CD14-positive monocyte (primary cell): ENCODE data around the gene C1QTNF1. TPM values are rescaled to one million over a fixed set of nuclear protein-coding genes. Genes with fewer than 3 reads are reported as not detected.
"Not testable (repeated sequence)": the region's sequence is repeated elsewhere in the genome, so short reads cannot be mapped to it uniquely, and the experiment has no call there.

Experiments
- DNase-seq, 3 donors: peaks; one replicate each; pipeline ENCODE4 v3.0.0-alpha.2; 2011 to 2022
- H2AFZ ChIP-seq: 2 replicates; pipeline ENCODE4 v1.6.0; 2012; ENCODE audit warnings: mild to moderate bottlenecking, low read depth, low read length, inconsistent platforms; ENCODE audit not compliant: insufficient read depth, poor library complexity, severe bottlenecking
- H3K27ac ChIP-seq, 2 donors: 1 replicate in 1 of 2; 2 replicates in 1 of 2; pipeline ENCODE4 v1.5.1; 2012 to 2013; ENCODE audit warnings: low read length in 2 of 2, control low read depth in 1 of 2, inconsistent platforms in 1 of 2, low read depth in 1 of 2, mild to moderate bottlenecking in 1 of 2
- H3K27me3 ChIP-seq, 2 donors: one replicate each; pipeline versions ENCODE4 v1.6.0 to v1.6.1; 2011 to 2013; ENCODE audit warnings: low read length in 2 of 2; ENCODE audit not compliant: control insufficient read depth in 2 of 2, insufficient read depth in 2 of 2
- H3K36me3 ChIP-seq, 2 donors: replicated peaks in 1 of 2; 1 replicate in 1 of 2; 2 replicates in 1 of 2; pipeline versions ENCODE4 v1.5.1 to v1.6.1; 2012 to 2013; ENCODE audit warnings: low read length in 2 of 2, control low read depth in 1 of 2, inconsistent platforms in 1 of 2, mild to moderate bottlenecking in 1 of 2; ENCODE audit not compliant: insufficient read depth in 2 of 2, control insufficient read depth in 1 of 2
- H3K4me1 ChIP-seq, 2 donors: 1 replicate in 1 of 2; 2 replicates in 1 of 2; pipeline versions ENCODE4 v1.5.1 to v1.6.1; 2012 to 2013; ENCODE audit warnings: low read length in 2 of 2, control low read depth in 1 of 2, inconsistent platforms in 1 of 2, mild to moderate bottlenecking in 1 of 2, moderate library complexity in 1 of 2; ENCODE audit not compliant: insufficient read depth in 2 of 2, control insufficient read depth in 1 of 2
- H3K4me2 ChIP-seq: replicated peaks from 2 replicates; pipeline ENCODE3; 2012; ENCODE audit warnings: low read length, moderate library complexity, mild to moderate bottlenecking; ENCODE audit not compliant: poor library complexity, severe bottlenecking; ENCODE audit errors: extremely low read depth
- H3K4me3 ChIP-seq, 3 experiments: fragments of 200-600 bp in 1 of 3; sonication (generic) in 1 of 3; replicated peaks in 1 of 3; 1 replicate in 2 of 3; 2 replicates in 1 of 3; pipeline ENCODE4 v1.5.1; 2011 to 2013; ENCODE audit warnings: low read length in 3 of 3, mild to moderate bottlenecking in 3 of 3, control low read depth in 2 of 3, low read depth in 2 of 3, inconsistent platforms in 1 of 3, moderate library complexity in 1 of 3
- H3K79me2 ChIP-seq: 2 replicates; pipeline ENCODE4 v1.6.0; 2012; ENCODE audit warnings: mild to moderate bottlenecking, control low read depth, inconsistent platforms, low read length, moderate library complexity; ENCODE audit not compliant: insufficient read depth
- H3K9ac ChIP-seq: 2 replicates; pipeline ENCODE4 v1.6.0; 2017; ENCODE audit warnings: low read length, mild to moderate bottlenecking; ENCODE audit not compliant: insufficient read depth, poor library complexity, severe bottlenecking
- H3K9me3 ChIP-seq, 2 donors: replicated peaks in 1 of 2; 1 replicate in 1 of 2; 2 replicates in 1 of 2; pipeline versions ENCODE4 v1.5.1 to v1.6.1; 2012 to 2013; ENCODE audit warnings: low read length in 2 of 2, control low read depth in 1 of 2; ENCODE audit not compliant: control insufficient read depth in 1 of 2, insufficient read depth in 1 of 2
- H4K20me1 ChIP-seq: 2 replicates; pipeline ENCODE4 v1.6.0; 2012; ENCODE audit warnings: mild to moderate bottlenecking, low read length, control low read depth, moderate library complexity; ENCODE audit not compliant: insufficient read depth
- H3K27ac Mint-ChIP-seq, 7 donors: one replicate each; pipeline ENCODE4 v1.8.0; 2020; ENCODE audit warnings: mild to moderate bottlenecking in 7 of 7, mixed read lengths in 7 of 7, moderate library complexity in 6 of 7, inconsistent platforms in 2 of 7
- H3K27me3 Mint-ChIP-seq, 3 donors: one replicate each; pipeline ENCODE4 v1.8.0; 2021 to 2022; ENCODE audit warnings: low read depth in 3 of 3, mild to moderate bottlenecking in 3 of 3, mixed read lengths in 3 of 3, moderate library complexity in 3 of 3, inconsistent platforms in 1 of 3
- H3K36me3 Mint-ChIP-seq, 2 donors: one replicate each; pipeline ENCODE4 v1.8.0; 2020; ENCODE audit warnings: mixed read lengths in 2 of 2, inconsistent platforms in 1 of 2, mild to moderate bottlenecking in 1 of 2
- H3K4me1 Mint-ChIP-seq: one replicate; pipeline ENCODE4 v1.8.0; 2020; ENCODE audit warnings: mild to moderate bottlenecking, mixed read lengths
- H3K4me3 Mint-ChIP-seq, 2 donors: one replicate each; pipeline ENCODE4 v1.8.0; 2020; ENCODE audit warnings: mild to moderate bottlenecking in 2 of 2, mixed read lengths in 2 of 2, moderate library complexity in 1 of 2
- H3K9me3 Mint-ChIP-seq, 7 donors: one replicate each; pipeline ENCODE4 v1.8.0; 2020 to 2022; ENCODE audit warnings: mixed read lengths in 7 of 7, mild to moderate bottlenecking in 6 of 7, moderate library complexity in 6 of 7, inconsistent platforms in 2 of 7
- WGBS: methylation state at CpG from one replicate; pipeline ENCODE4 v1.1.5; 2013; ENCODE audit warnings: missing lambda C conversion rate; ENCODE audit not compliant: insufficient coverage; 5-methylcytosine and 5-hydroxymethylcytosine counted together
- intact Hi-C, 2 donors: fragments of 100-400 bp; cut with micrococcal nuclease; formaldehyde crosslinking; loops; one replicate each; pipeline versions ENCODE4 v1.15.0 to v1.15.1; 2023
- polyA plus RNA-seq, 3 donors: library from polyadenylated mRNA; depleted of rRNA in 1 of 3; unstranded in 2 of 3; stranded (reverse) in 1 of 3; fragments of 300-500 nt in 2 of 3; fragments of >200 nt in 1 of 3; fragmentation: Illumina TruSeq in 2 of 3; gene quantifications; 1 replicate in 2 of 3; 2 replicates in 1 of 3; pipeline ENCODE4 v1.2.3, GENCODE V29; 2012 to 2021
- TF ChIP-seq, protein P1 (sequence below): fragments of 200-600 bp; IDR thresholded peaks from one replicate; pipeline ENCODE4 v1.8.0; 2022; ENCODE audit warnings: antibody characterized with exemption, mild to moderate bottlenecking

The C1QTNF1 gene
- polyA plus RNA-seq, 3 donors = not detected

DNA sequence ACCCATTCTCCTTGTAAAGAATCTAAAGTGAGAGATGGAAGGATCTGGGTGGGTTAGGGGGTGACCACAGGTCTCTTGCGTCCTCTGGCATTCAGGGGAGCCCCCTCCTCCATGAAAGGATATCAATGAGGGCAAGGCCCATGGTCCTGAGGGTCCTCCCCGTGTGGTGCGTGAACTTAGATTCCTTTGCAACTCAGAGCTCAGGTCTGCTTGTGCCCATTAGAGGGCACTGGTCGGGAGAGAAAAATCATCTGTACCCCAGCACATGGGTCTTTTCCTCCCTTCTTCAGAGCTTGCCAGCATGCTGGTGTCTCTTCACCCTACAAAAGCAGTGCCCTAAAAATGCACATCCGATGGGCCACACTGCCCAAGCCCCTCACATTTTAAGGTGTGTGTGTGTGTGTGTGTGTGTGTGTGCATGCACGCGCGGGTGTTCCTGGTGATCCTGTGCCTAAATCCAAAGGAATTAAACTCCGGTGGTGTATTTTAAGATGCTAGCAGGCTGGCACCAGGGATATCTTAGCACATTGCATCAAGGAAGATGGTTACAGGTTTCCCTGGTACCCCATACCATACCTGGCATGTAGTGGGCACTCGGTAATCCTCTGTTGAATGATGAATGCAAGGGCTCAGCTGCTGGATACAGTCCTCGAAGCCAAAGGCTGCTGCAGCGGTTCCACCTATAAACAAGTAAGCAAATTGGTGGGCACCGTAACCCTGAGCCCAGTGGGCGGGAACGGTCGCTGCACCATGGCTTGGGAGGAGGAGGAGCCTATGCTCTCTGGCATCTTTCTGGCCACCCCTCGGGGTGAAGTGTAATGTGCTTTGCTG lies 4.7 kb downstream of the C1QTNF1 start:
- H3K27me3 ChIP-seq = peaks cover 16 to 62% of the 10 kb centered on the region in 2 donors
- H3K4me3 ChIP-seq = no peak overlapping the region
- Mint-ChIP-seq H3K4me1 (peaks cover 9% of the 10 kb centered on the region), H3K36me3 (peaks cover 0 to 3% of the 10 kb centered on the region in 2 donors), H3K27me3 (peaks cover 71 to 94% (median 75%) of the 10 kb centered on the region in 3 donors), H3K4me3 (peak overlapping the region in 1 of 2 donors; percentile 39), H3K27ac (peak overlapping the region in 1 of 7 donors; percentile 40), H3K9me3 (peaks cover 0 to 14% (median 3%) of the 10 kb centered on the region in 7 donors)
- H4K20me1 ChIP-seq = no peaks in the 10 kb centered on the region
- peaks cover 0 to 2% of the 10 kb centered on the region in 2 donors for H3K9me3 ChIP-seq
- TF ChIP-seq, protein P1, sequence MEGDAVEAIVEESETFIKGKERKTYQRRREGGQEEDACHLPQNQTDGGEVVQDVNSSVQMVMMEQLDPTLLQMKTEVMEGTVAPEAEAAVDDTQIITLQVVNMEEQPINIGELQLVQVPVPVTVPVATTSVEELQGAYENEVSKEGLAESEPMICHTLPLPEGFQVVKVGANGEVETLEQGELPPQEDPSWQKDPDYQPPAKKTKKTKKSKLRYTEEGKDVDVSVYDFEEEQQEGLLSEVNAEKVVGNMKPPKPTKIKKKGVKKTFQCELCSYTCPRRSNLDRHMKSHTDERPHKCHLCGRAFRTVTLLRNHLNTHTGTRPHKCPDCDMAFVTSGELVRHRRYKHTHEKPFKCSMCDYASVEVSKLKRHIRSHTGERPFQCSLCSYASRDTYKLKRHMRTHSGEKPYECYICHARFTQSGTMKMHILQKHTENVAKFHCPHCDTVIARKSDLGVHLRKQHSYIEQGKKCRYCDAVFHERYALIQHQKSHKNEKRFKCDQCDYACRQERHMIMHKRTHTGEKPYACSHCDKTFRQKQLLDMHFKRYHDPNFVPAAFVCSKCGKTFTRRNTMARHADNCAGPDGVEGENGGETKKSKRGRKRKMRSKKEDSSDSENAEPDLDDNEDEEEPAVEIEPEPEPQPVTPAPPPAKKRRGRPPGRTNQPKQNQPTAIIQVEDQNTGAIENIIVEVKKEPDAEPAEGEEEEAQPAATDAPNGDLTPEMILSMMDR = no peak
- H3K4me2 ChIP-seq = no peak overlapping the region
- no peak for DNase-seq
- H3K27ac ChIP-seq = no peak overlapping the region
- 69% methylated on average over 10 of the region's 17 CpGs for WGBS
- H3K9ac ChIP-seq = no peak overlapping the region
- peaks cover 9% of the 10 kb centered on the region in 2 donors for H3K4me1 ChIP-seq
- intact Hi-C loops = no loop called here
- no peaks in the 10 kb centered on the region for H3K36me3 ChIP-seq
- H2AFZ ChIP-seq = no peak overlapping the region
- H3K79me2 ChIP-seq = no peaks in the 10 kb centered on the region

DNA sequence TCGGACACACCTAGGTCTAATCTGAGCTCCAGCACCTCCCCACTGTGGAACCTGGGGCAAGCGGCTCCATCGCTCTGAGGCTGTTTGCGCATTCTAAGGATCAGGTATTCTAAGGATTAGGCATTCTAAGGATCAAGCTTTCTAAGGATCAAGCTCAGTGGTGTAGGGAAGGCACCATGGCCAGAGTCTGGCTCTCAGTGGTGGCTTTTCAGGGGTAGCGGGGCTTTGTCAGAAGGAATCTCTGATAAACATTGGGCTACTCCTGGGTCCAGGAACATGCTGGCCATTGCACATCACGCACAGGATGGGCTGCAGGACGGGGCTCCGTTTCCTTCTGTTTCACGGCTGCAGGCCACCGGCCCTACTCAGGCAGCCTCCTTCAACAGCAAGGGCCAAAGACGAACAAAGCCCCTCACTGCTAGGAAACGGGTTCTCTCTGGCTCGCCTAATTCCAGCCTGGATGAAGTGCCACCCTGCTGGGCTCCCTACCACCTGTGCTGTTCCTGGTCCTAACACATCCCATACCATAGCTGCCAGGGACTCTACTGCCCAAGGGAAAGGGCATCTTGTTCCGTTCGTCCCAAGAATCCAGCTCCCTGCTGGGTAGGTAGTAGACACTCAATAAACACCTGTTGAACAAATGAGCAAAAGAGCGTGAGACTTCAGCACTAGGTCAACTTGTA lies 5.5 kb downstream of the C1QTNF1 start:
- H3K4me1 ChIP-seq = peaks cover 2% of the 10 kb centered on the region in 2 donors
- H3K79me2 ChIP-seq = no peaks in the 10 kb centered on the region
- no peak overlapping the region for H3K4me3 ChIP-seq
- H4K20me1 ChIP-seq = no peaks in the 10 kb centered on the region
- Mint-ChIP-seq H3K9me3 (peaks cover 0 to 10% (median 3%) of the 10 kb centered on the region in 7 donors), H3K4me3 (peak overlapping the region in 1 of 2 donors; percentile 37), H3K36me3 (no peaks in the 10 kb centered on the region), H3K4me1 (peaks cover 3% of the 10 kb centered on the region), H3K27me3 (peaks cover 67 to 94% (median 73%) of the 10 kb centered on the region in 3 donors), H3K27ac (no peak overlapping the region)
- TF ChIP-seq, protein P1 = no peak
- 95% methylated on average over 10 of the region's 16 CpGs for WGBS
- H3K9me3 ChIP-seq = no peaks in the 10 kb centered on the region
- H3K27me3 ChIP-seq = peaks cover 12 to 57% of the 10 kb centered on the region in 2 donors
- no peak overlapping the region for H3K4me2 ChIP-seq
- H2AFZ ChIP-seq = no peak overlapping the region
- no peak for DNase-seq
- no peaks in the 10 kb centered on the region for H3K36me3 ChIP-seq
- intact Hi-C loops = no loop called here
- no peak overlapping the region for H3K27ac ChIP-seq
- no peak overlapping the region for H3K9ac ChIP-seq

DNA sequence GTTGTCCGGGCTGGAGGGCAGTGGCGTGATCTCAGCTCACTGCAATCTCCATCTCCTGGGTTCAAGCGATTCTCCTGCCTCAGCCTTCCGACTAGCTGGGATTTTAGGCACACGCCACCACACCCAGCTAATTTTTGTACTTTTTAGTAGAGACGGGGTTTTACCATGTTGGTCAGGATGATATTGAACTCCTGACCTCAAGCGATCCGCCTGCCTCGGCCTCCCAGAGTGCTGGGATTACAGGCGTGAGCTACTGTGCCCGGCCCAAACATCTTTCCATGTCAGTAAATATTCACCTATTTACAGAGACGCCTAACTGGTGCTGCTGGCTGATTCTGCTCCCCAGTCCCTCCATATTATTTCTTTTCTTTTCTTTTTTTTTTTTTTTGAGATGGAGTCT lies 6.7 kb downstream of the C1QTNF1 start:
- H3K36me3 ChIP-seq, H3K9me3 ChIP-seq, H3K4me1 Mint-ChIP-seq, H3K27ac Mint-ChIP-seq, H3K4me1 ChIP-seq, H3K79me2 ChIP-seq, H3K36me3 Mint-ChIP-seq, H3K9ac ChIP-seq, intact Hi-C loops, H4K20me1 ChIP-seq, H3K4me3 ChIP-seq, DNase-seq, H2AFZ ChIP-seq, H3K4me2 ChIP-seq, H3K9me3 Mint-ChIP-seq, H3K27ac ChIP-seq: not testable (repeated sequence)
- Mint-ChIP-seq H3K27me3 (peaks cover 65 to 94% (median 72%) of the 10 kb centered on the region in 3 donors), H3K4me3 (peak overlapping the region in 1 of 2 donors; percentile 60)
- 100% methylated on average over 5 of the region's 12 CpGs for WGBS
- peaks cover under 1 to 49% of the 10 kb centered on the region in 2 donors for H3K27me3 ChIP-seq
